IgD-negative memory B cell (primary cell): Measurements from ENCODE around the gene DEF6. TPM values are rescaled to one million over a fixed set of nuclear protein-coding genes. Genes with fewer than 3 reads are reported as not detected.

Experiments
- H3K27ac Mint-ChIP-seq, 3 donors: one replicate each; pipeline ENCODE4 v1.8.0; 2020 to 2022; ENCODE audit warnings: mild to moderate bottlenecking in 3 of 3, mixed read lengths in 3 of 3, moderate library complexity in 1 of 3
- H3K27me3 Mint-ChIP-seq: one replicate; pipeline ENCODE4 v1.8.0; 2021; ENCODE audit warnings: mixed read lengths
- H3K36me3 Mint-ChIP-seq: one replicate; pipeline ENCODE4 v1.8.0; 2020; ENCODE audit warnings: mild to moderate bottlenecking, mixed read lengths
- H3K4me1 Mint-ChIP-seq, 3 donors: one replicate each; pipeline ENCODE4 v1.8.0; 2020 to 2022; ENCODE audit warnings: mixed read lengths in 3 of 3, mild to moderate bottlenecking in 1 of 3
- H3K4me3 Mint-ChIP-seq, 4 donors: one replicate each; pipeline ENCODE4 v1.8.0; 2020 to 2022; ENCODE audit warnings: mild to moderate bottlenecking in 4 of 4, mixed read lengths in 4 of 4, moderate library complexity in 3 of 4
- H3K9me3 Mint-ChIP-seq, 3 donors: one replicate each; pipeline ENCODE4 v1.8.0; 2020 to 2021; ENCODE audit warnings: mixed read lengths in 3 of 3, mild to moderate bottlenecking in 1 of 3
- polyA plus RNA-seq: library from polyadenylated mRNA; unstranded; fragments of 300-500 nt; fragmentation: Illumina TruSeq; gene quantifications from one replicate; pipeline ENCODE4 v1.2.3, GENCODE V29; 2021

DEF6 gene
- polyA plus RNA-seq, 1 donor from 2014 or later, result 122 TPM

DNA sequence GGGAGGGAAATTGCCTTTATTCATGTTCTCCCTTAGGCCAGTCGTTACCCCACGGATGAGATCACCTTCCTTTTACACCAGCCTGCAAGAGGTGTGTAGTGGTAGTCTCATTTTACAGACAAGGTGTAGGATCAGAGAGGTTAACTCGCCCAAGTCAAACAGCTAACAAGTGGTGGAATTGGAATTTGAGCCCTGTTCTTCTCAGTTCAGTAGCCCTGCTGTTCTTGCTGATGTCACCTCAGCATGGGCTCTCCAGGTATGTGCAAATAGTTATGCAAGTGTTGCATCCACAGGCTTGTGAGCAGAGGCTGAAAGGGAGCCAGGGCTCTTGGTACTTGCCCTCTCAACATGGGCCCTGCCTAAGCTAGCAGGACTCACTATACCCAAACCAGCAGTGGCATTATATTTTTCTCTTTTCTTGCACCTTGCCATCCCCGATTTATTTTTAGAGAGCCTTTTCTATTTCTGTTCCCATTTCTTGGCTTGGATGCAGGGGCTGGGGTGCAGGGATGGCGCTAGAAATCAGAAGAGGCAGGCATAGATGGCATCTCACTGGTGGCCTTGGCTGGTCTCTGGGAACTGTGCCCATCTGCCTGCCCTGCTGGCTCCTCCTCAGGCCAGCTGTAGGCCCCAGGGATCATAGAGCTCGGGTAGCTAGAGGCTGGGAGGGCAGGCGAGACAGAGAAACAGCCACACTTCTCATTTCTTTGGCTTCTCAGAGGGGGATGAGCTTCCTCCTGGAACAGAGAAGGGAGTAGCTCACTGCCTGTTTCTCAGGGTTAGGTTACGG is 62.9 kb downstream of the DEF6 start:
- peak overlapping the region in 1 of 3 donors; percentile 5 for H3K27ac Mint-ChIP-seq
- H3K4me1 Mint-ChIP-seq, result peaks cover 13 to 19% (median 19%) of the 10 kb centered on the region in 3 donors
- H3K9me3 Mint-ChIP-seq, result no peaks in the 10 kb centered on the region
- H3K4me3 Mint-ChIP-seq, result no peak overlapping the region
- H3K27me3 Mint-ChIP-seq, result no peaks in the 10 kb centered on the region
- H3K36me3 Mint-ChIP-seq, result peaks cover 9% of the 10 kb centered on the region

DNA sequence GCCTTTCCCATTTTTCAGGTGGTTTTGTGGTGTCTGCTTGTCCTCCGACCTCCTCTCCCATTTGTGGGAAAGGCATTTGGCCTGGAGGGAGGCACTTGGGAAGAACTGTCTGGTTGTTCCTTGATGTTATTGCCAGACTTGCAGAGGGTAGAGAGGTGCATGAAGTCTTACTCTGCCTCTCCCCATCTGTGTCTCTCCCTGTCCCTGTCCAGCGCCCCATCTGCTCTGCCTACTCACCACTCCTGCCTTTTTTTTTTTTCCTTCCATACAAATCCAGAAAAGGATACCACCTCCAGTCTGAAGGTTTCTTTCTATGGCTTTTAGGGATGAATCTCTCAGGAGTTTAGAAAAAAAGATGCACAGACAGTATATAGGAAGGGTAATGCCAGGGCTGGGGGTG is 64.6 kb downstream of the DEF6 start:
- Mint-ChIP-seq H3K4me3 (no peak overlapping the region), H3K9me3 (no peaks in the 10 kb centered on the region), H3K27me3 (no peaks in the 10 kb centered on the region), H3K27ac (peak overlapping the region in 1 of 3 donors; percentile 31), H3K36me3 (peaks cover 9% of the 10 kb centered on the region), H3K4me1 (peaks cover 14 to 26% (median 22%) of the 10 kb centered on the region in 3 donors)

DNA sequence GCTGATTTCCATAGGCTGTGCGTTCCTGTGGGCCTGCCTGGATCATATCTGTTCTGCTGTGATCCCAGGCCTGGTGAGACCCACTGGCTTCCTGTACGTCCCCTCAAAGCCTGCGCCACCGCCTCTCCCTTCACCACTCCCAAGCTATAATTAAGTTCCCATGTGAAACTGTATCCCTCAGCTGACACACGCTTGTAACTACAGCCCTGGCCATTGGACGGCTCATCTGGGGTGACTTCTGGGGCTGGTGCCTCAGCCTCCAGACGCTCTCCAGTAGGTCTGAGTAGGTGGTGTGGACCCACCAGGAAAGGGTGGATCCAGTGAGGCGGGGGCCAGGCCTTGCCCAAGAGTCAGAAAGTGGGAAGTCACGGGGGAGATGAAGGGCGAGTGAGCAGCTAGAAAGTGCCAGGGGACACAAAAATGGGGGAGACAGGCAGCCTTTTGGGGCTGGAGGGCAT is 65.7 kb downstream of the DEF6 start:
- peaks cover 13 to 26% (median 20%) of the 10 kb centered on the region in 3 donors for H3K4me1 Mint-ChIP-seq
- no peaks in the 10 kb centered on the region for H3K27me3 Mint-ChIP-seq
- H3K4me3 Mint-ChIP-seq, result no peak overlapping the region
- no peak overlapping the region for H3K27ac Mint-ChIP-seq
- H3K9me3 Mint-ChIP-seq, result no peaks in the 10 kb centered on the region
- H3K36me3 Mint-ChIP-seq, result peaks cover 4% of the 10 kb centered on the region

DNA sequence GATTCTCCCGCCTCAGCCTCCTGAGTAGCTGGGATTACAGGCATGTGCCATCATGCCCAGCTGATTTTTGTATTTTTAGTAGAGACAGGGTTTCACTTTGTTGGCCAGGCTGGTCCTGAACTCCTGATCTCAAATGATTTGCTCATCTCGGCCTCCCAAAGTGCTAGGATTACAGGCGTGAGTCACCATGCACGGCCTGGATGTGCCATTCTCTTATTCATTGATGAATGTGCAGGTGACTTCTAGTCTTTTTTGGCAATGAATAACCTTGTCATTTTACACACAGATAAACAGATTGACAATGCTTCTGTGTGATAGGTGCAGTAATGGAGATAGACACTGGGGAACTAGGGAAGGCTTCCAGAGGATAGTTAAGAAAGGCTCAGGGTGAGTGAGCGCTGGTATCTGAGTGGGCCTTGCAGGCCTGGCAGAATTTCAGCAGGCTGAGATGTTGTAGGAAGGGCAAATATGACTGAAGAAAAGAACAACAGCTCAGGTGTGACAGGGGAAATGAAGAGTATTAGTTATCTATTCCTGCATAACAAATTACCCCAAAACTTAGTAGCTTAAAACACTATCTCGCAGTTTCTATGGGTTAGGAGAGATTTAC is 68.1 kb downstream of the DEF6 start:
- H3K4me1 Mint-ChIP-seq, result peaks cover 27 to 40% (median 35%) of the 10 kb centered on the region in 3 donors
- no peak overlapping the region for H3K4me3 Mint-ChIP-seq

DNA sequence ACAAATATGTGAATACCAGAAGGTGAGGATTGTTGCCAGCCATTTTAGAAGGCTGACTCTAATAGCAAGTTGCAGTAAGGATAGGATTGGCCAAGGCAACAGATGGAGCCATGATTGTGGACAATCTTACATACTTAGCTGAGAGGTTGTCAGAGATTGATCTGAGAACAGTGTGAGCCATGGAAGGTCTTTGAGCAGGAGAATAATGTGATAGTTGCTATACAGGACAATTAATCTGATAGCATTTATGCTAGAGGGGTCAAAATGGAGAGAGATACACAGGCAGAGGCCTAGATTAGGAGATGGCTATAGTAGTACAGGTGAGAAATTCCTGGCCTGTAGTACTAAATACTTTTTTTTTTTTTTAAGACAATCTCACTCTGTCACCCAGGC is 68.6 kb downstream of the DEF6 start:
- H3K27ac Mint-ChIP-seq, result no peak overlapping the region
- H3K4me3 Mint-ChIP-seq, result no peak overlapping the region
- H3K9me3 Mint-ChIP-seq, result no peaks in the 10 kb centered on the region
- H3K36me3 Mint-ChIP-seq, result peaks cover 4% of the 10 kb centered on the region
- no peaks in the 10 kb centered on the region for H3K27me3 Mint-ChIP-seq
- peaks cover 32 to 45% (median 40%) of the 10 kb centered on the region in 3 donors for H3K4me1 Mint-ChIP-seq

More for the DNA sequence above, 68.1 kb downstream of the DEF6 start:
- H3K36me3 Mint-ChIP-seq, result peaks cover 4% of the 10 kb centered on the region
- H3K27me3 Mint-ChIP-seq, result no peaks in the 10 kb centered on the region
- H3K27ac Mint-ChIP-seq, result peak overlapping the region in 1 of 3 donors; percentile 33
- no peaks in the 10 kb centered on the region for H3K9me3 Mint-ChIP-seq

DNA sequence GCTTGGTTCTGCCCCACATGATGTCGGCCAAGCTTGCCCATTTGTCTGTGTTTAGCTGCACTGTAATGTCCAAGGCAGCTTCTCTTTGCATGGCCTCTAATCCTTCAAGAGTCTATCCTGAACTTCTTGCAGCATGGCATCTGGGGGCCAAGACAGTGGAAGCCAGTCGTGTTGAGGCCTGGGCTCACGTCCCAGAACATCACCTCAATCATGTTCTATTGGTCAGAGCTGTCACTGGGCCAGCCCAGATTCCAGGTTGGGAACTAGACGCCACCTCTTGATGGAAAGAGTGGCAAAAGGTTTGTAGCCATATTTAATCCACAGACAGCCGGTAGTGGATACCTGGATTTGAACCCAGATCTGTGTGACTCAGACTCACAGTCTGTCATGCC is 70.0 kb downstream of the DEF6 start:
- peaks cover 4% of the 10 kb centered on the region for H3K36me3 Mint-ChIP-seq
- H3K27me3 Mint-ChIP-seq, result no peaks in the 10 kb centered on the region
- peak overlapping the region in 1 of 3 donors; percentile 62 for H3K27ac Mint-ChIP-seq
- no peak overlapping the region for H3K4me3 Mint-ChIP-seq
- H3K9me3 Mint-ChIP-seq, result no peaks in the 10 kb centered on the region
- H3K4me1 Mint-ChIP-seq, result peaks cover 33 to 46% (median 43%) of the 10 kb centered on the region in 3 donors

DNA sequence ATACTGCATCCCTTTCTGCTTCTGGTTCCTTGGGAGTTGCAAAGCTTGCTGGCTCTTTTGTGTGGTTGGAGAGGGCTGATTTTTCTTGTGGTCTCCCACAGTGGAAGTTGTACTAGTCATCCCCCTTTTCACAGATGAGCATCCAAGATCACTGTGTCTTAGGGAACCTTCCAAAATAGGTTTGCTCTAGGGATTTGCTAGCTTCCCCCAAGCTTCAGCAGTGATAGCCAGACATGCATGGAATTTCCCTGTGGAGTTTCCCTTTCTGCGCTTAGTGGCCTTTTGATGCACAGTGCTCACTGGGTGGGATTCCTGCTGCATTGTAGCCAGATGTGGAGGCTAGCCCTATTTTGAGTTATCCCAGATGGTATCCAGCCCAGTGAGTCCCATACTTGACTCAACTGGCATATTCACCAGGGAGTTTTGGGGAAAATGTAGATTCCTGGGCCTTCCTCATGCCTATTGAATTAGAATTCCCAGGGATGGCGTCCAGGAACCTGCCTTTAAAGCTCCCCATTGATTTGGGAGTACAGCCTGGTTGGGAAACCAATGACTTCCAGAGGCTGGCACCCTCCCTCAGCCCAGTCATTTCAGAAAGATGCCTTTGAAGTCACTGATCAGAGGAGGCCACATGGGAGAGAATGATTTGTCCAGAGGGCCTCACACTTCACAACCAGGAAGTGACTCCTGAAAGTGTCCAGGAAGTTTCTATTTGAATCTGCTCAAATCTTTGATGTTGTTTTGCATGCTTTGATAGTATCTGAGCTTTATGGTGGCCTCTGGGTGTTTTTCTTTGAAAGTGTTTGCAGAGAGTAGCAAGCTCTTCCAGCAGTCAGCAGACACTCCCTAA is 70.6 kb downstream of the DEF6 start:
- H3K4me3 Mint-ChIP-seq, result no peak overlapping the region
- H3K27ac Mint-ChIP-seq, result no peak overlapping the region
- no peaks in the 10 kb centered on the region for H3K27me3 Mint-ChIP-seq
- no peaks in the 10 kb centered on the region for H3K9me3 Mint-ChIP-seq
- H3K36me3 Mint-ChIP-seq, result peaks cover 4% of the 10 kb centered on the region
- H3K4me1 Mint-ChIP-seq, result peaks cover 31 to 42% (median 40%) of the 10 kb centered on the region in 3 donors

DNA sequence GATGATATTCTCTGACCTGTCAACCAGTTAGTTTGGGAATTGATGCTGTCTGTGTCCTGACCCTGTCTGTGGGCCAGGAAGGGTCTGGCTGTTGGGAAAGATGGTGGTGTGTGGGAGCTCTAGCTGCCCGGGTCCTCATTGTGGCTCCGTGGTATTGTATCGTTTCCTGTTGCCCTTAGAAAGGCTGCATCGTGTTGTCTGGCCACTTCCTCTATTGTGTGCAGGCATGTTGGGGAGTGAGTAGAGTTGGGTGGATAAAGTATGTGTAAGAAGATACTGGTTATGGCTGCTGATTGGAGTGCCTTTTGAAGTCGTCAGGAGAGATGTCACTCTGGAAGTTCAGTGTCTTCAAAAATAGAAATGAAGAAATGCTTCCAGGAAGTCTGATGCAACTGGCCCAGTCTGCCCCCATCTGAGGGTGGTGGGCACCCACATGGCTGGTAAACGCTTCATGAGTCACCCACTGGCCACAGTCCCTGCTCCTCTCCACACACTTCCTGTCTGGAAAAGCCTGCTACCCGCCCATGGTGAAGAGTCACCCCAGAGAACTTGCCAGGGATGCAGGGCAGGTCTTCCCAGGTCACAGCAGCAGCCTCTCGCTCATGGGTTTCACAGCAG is 72.6 kb downstream of the DEF6 start:
- Mint-ChIP-seq H3K27ac (peak overlapping the region in 1 of 3 donors; percentile 14), H3K9me3 (no peaks in the 10 kb centered on the region), H3K4me1 (peaks cover 30 to 43% (median 39%) of the 10 kb centered on the region in 3 donors), H3K4me3 (peak overlapping the region; percentile 0 to 85 (median 32)), H3K36me3 (peaks cover 2% of the 10 kb centered on the region), H3K27me3 (no peaks in the 10 kb centered on the region)

DNA sequence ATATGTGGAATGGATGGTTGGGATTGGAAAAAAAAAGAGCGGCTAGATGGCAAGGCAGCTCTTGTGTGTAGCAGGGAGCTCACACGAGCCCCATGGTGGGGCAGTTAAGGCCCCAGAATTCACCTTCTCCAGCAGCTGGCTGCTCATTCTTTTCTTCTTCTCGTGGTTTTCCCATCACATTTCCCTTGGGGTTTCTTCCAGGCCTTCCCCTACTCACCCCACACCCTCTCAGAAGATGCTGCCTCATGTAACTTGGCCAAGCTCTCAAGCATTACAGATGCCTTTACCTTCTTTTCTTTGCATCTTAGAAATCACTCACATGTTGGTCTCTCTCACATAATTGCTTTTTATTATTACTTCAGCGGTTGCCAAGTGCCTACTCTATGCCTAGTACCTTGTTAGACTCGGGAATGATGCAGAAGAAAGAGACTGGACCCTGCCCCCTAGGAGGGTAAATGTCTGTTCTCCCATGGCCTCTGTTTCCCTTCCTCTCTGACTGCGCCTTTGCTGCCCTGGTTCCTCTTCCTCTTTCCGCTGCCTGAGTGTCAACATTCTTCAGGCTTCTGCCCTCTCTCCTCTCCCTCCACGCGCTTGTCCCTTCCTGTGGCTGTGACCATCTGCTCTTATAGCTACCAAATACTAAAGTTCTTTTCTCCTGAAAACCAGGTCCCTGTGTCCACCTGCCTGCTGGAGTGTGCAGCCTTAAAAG is 73.3 kb downstream of the DEF6 start:
- Mint-ChIP-seq H3K9me3 (no peaks in the 10 kb centered on the region), H3K27me3 (no peaks in the 10 kb centered on the region), H3K4me3 (peak overlapping the region in 3 of 4 donors; percentile 4 to 87 (median 57)), H3K27ac (peak overlapping the region in 2 of 3 donors; percentile 16 to 31), H3K36me3 (no peaks in the 10 kb centered on the region), H3K4me1 (peaks cover 26 to 40% (median 35%) of the 10 kb centered on the region in 3 donors)

Other genes with a start within 250 kb of the DEF6 start
- not detected for gene TCP11, start 156.5 kb upstream of the DEF6 start, polyA plus RNA-seq
- gene SCUBE3, start 83.9 kb upstream of the DEF6 start, polyA plus RNA-seq, result 0.09 TPM
- 41.5 TPM for gene ZNF76, start 38.1 kb upstream of the DEF6 start, polyA plus RNA-seq
- gene PPARD, start 44.7 kb downstream of the DEF6 start, polyA plus RNA-seq, result 8.4 TPM
- gene FANCE, start 154.5 kb downstream of the DEF6 start, polyA plus RNA-seq, result 5.8 TPM
- gene RPL10A, start 170.6 kb downstream of the DEF6 start, polyA plus RNA-seq, result 1,088 TPM
- gene TEAD3, start 199.3 kb downstream of the DEF6 start, polyA plus RNA-seq, result not detected
- gene TULP1, start 215.1 kb downstream of the DEF6 start, polyA plus RNA-seq, result not detected